ENCODE results near the gene CALB2.

Gene CALB2

DNA sequence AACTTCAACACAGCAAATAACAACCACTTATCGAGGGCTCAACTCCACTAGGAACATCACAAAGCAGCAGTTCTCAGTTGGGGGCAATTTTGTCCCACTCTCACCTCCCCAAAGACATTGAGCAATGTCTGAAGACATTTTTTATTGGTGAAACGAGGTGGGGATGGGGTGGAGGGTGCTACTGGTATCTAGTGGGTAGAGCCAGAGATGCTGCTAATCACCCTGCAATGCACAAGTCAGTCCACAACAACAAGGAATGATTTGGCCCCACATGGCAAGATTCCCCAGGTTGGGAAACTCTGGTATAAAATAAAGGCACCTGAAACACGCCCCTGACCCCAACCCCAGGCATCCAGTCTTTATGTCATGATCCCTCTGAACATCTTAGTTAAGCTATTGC lies 50.0 kb downstream of the CALB2 start:
- no peak overlapping the region for H3K27ac ChIP-seq
- TF ChIP-seq, protein P1, sequence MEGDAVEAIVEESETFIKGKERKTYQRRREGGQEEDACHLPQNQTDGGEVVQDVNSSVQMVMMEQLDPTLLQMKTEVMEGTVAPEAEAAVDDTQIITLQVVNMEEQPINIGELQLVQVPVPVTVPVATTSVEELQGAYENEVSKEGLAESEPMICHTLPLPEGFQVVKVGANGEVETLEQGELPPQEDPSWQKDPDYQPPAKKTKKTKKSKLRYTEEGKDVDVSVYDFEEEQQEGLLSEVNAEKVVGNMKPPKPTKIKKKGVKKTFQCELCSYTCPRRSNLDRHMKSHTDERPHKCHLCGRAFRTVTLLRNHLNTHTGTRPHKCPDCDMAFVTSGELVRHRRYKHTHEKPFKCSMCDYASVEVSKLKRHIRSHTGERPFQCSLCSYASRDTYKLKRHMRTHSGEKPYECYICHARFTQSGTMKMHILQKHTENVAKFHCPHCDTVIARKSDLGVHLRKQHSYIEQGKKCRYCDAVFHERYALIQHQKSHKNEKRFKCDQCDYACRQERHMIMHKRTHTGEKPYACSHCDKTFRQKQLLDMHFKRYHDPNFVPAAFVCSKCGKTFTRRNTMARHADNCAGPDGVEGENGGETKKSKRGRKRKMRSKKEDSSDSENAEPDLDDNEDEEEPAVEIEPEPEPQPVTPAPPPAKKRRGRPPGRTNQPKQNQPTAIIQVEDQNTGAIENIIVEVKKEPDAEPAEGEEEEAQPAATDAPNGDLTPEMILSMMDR (conservative IDR thresholded peaks at IDR 0.05), result no peak

GRCh38 chr16:71409011-71409775 lies 50.7 kb downstream of the CALB2 start:
- TF ChIP-seq, protein P1 (conservative IDR thresholded peaks at IDR 0.05), result no peak
- no peak overlapping the region for H3K27ac ChIP-seq

DNA sequence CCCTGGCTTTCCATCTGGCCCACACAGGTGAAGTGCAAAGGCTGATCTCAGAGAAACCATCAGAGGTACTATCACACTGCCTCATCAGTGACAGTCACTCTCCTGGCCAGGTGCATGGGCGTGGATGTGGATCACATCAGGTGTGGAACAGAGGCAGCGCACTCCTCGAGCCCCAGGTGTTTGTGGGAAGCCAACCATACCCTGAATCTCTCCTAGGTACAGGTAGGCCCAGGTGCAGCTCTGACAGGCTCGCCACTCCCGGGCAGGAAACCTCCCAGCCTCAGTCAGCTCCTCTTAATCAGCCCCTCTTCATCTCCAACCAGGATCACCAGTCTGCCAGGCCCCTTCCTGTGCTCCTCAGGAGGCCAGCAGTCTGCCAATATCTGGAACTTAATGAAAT lies 51.6 kb downstream of the CALB2 start:
- TF ChIP-seq, protein P1 (conservative IDR thresholded peaks at IDR 0.05), result no peak
- H3K27ac ChIP-seq, result no peak overlapping the region

DNA sequence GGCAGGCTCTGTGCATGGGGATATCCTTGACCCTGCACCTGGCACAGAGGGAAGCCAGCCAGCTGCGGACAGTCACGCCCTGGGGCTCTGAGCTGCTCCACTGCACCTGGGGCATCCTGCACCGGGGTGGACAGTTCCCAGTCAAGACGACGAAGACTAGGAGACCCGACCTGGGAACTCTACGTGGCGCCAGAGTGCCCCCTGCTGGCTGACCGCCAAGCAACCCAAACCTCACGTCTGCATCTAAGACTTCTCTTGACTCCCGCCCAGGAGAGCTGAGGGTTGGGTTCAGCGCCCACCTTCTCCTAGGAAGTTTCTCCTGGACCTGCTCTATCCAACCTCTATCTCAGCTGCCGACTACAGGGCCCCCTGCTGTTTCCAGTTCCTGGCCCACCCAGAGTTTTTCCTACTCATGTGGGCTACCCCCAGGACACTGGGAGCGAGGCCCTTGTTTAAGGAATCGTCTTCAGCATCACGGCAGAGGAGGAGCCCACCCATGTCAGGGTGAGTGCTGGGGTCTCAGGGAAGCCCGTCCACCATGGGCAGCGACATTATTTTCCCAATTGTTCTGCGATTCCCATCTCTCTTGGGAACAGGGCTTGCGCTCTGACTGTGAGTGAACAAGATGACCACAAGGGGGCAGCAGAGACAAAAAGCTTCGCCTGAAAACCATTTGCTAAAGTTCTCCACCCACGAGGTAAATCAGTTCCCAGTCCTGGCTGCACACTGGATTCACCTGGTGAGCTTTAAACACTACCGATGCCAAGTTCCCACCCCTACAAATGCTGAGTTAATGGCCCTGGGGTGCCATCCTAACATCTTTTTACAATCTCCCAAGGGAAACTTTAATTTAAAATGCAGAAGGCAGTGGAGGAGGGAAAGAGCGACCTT lies 54.0 kb downstream of the CALB2 start:
- TF ChIP-seq, protein P1 (conservative IDR thresholded peaks at IDR 0.05), result peak; percentile 81
- no peak overlapping the region for H3K27ac ChIP-seq

DNA sequence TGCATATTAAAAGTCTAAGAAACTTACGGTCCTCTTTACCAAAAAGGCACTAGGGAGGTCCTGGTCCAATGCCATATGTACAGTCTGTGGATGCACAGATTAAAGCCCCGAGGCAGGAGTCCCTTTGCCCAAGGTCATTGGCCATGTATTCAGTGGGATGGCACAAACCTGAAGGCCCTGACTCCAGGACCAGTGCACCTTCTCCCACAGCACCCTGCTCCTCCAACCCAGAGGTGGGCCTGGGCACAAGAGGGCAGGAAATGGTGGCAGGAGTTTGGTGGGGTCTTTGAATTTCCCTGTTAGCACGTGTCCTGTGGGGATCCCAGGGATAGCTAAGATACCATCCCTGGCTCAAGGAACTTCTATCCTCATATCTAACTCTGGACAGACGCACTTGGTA lies 54.8 kb downstream of the CALB2 start:
- TF ChIP-seq, protein P1 (conservative IDR thresholded peaks at IDR 0.05), result no peak
- H3K27ac ChIP-seq, result no peak overlapping the region

DNA sequence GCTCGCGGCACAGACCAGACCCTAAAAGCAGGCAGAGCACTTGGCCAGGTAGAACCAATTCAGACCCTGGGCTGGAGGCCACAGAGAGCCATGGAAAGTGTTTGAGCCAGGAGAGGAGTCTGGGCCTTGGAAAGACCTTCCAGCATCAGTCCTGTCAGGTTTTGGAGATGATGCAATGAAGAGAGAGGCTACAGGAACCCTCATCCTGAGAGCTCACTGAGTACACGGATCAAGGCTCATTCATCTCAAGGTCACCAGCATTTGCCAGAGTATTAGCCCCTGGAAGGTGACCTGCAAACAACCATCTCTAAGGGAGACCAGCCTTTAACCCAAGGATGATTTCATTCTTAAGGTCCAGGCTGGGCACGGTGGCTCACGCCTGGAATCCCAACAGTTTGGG lies 55.5 kb downstream of the CALB2 start:
- TF ChIP-seq, protein P1 (conservative IDR thresholded peaks at IDR 0.05), result no peak
- H3K27ac ChIP-seq, result no peak overlapping the region

DNA sequence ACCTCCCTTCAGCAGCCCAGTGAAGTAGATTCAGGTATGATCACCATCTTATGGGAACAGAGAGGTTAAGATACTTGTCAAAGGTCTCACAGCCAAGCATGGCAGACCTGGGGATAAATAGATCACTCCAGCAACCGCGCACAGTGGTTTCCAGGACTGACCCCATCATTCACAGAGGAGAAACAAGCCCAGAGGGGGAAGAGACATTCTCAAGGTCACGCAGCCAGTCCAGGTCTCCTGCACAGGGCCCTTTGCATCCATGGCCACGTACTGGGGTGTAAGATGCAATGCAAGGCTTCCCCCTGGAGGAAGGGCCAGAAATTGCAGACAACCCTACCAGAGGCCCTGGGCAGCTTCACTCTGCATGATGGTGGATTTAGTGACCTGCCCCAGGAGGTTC lies 63.4 kb downstream of the CALB2 start:
- no peak overlapping the region for H3K27ac ChIP-seq
- TF ChIP-seq, protein P1 (conservative IDR thresholded peaks at IDR 0.05), result peak; percentile 55
